Measurements from ENCODE around the gene WNT2B. TPM values are rescaled to one million over a fixed set of nuclear protein-coding genes. Genes with fewer than 3 reads are reported as not detected.

WNT2B gene
- total RNA-seq, 1 experiment from 2014 or later: 0.68 TPM

GRCh38 chr1:112496290-112496689 is 12.5 kb upstream of the WNT2B start:
- Histone ChIP-seq H4K20me1 (ENCODE audit: control insufficient read depth, insufficient read depth, insufficient read length) (no peaks in the 10 kb centered on the region), H2BK20ac (ENCODE audit: low read depth, low read length, poor library complexity, severe bottlenecking) (no peak overlapping the region), H4K8ac (replicated peaks; ENCODE audit: insufficient read length, low read depth, low read length) (no peak overlapping the region), H3K4ac (ENCODE audit: low read depth, low read length) (no peak overlapping the region), H2BK15ac (ENCODE audit: low read depth, low read length) (no peak overlapping the region), H3K27ac (ENCODE audit: insufficient read length, low read depth, low read length) (no peak overlapping the region), H4K5ac (ENCODE audit: insufficient read length, low read depth, low read length) (no peak overlapping the region), H3K27me3 (ENCODE audit: insufficient read depth, low read length) (peaks cover 5% of the 10 kb centered on the region), H2BK12ac (ENCODE audit: insufficient read length, low read depth, low read length) (no peak overlapping the region), H3K56ac (ENCODE audit: insufficient read length, low read depth, low read length) (no peak overlapping the region), H3K9ac (ENCODE audit: extremely low read depth, insufficient read length, low read length) (no peak overlapping the region), H3K9me3 (ENCODE audit: control insufficient read depth, low read depth, low read length) (no peaks in the 10 kb centered on the region), H3K23ac (ENCODE audit: insufficient read length, low read depth, low read length) (no peak overlapping the region), H3K23me2 (ENCODE audit: insufficient read length, low read depth, low read length, poor library complexity, severe bottlenecking) (no peaks in the 10 kb centered on the region), H3T11ph (ENCODE audit: low read length) (no peak overlapping the region), H3K4me2 (ENCODE audit: insufficient read depth, insufficient read length, low read length) (no peak overlapping the region), H2BK120ac (ENCODE audit: low read depth, low read length, poor library complexity, severe bottlenecking) (no peak overlapping the region), H2BK5ac (ENCODE audit: insufficient read length, low read length) (no peak overlapping the region), H3K79me1 (ENCODE audit: insufficient read depth, low read depth, low read length, poor library complexity, severe bottlenecking) (no peaks in the 10 kb centered on the region), H3K4me1 (ENCODE audit: insufficient read depth, low read length) (no peaks in the 10 kb centered on the region), H3K79me2 (ENCODE audit: insufficient read depth, low read length) (no peaks in the 10 kb centered on the region), H2AFZ (ENCODE audit: low read length) (no peak overlapping the region), H3K14ac (ENCODE audit: insufficient read depth, low read length) (no peak overlapping the region), H2AK5ac (ENCODE audit: insufficient read length, low read length) (no peak overlapping the region), H3K18ac (ENCODE audit: insufficient read length, low read depth, low read length) (no peak overlapping the region), H4K91ac (ENCODE audit: insufficient read length, low read depth, low read length) (no peak overlapping the region)
- H3K9me3 Mint-ChIP-seq: no peaks in the 10 kb centered on the region
- no peak overlapping the region for H3K4me3 Mint-ChIP-seq
- H3K4me1 Mint-ChIP-seq: no peaks in the 10 kb centered on the region
- TF ChIP-seq, protein P1, sequence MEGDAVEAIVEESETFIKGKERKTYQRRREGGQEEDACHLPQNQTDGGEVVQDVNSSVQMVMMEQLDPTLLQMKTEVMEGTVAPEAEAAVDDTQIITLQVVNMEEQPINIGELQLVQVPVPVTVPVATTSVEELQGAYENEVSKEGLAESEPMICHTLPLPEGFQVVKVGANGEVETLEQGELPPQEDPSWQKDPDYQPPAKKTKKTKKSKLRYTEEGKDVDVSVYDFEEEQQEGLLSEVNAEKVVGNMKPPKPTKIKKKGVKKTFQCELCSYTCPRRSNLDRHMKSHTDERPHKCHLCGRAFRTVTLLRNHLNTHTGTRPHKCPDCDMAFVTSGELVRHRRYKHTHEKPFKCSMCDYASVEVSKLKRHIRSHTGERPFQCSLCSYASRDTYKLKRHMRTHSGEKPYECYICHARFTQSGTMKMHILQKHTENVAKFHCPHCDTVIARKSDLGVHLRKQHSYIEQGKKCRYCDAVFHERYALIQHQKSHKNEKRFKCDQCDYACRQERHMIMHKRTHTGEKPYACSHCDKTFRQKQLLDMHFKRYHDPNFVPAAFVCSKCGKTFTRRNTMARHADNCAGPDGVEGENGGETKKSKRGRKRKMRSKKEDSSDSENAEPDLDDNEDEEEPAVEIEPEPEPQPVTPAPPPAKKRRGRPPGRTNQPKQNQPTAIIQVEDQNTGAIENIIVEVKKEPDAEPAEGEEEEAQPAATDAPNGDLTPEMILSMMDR (conservative IDR thresholded peaks at IDR 0.05): no peak
- H3K27ac Mint-ChIP-seq: no peak overlapping the region
- no peak for DNase-seq
- H3K36me3 Mint-ChIP-seq (ENCODE audit: insufficient read depth in 1 of 3, low read depth in 3 of 3): no peaks in the 10 kb centered on the region
- WGBS (ENCODE audit: extremely low coverage, insufficient read length, low lambda C conversion rate): no CpG with 5 or more reads among the region's 5 CpGs
- peaks cover 72% of the 10 kb centered on the region for H3K27me3 Mint-ChIP-seq (ENCODE audit: low read depth)
